Hepatocyte (in vitro differentiated cells): ENCODE measurements around the gene DCN.

Experiments
- CTCF ChIP-seq: fragments of 200-600 bp; sonication (generic); IDR thresholded peaks from 2 replicates; pipeline ENCODE4 v1.5.1; 2016; ENCODE audit warnings: antibody characterized with exemption, mild to moderate bottlenecking; ENCODE audit not compliant: poor library complexity
- EZH2phosphoT487 ChIP-seq: fragments of 200-600 bp; sonication (generic); IDR thresholded peaks from one replicate; pipeline ENCODE4 v1.6.1; 2018; ENCODE audit warnings: antibody characterized with exemption, mild to moderate bottlenecking, low read depth, moderate library complexity; ENCODE audit not compliant: unreplicated experiment, severe bottlenecking

GRCh38 chr12:91110311-91110924 lies 72.2 kb downstream of the DCN start:
- TF ChIP-seq CTCF (no peak), EZH2phosphoT487 (no peak)
